HG02943 (cell line): ENCODE results near the gene ODAD2.
"Not testable (repeated sequence)": the region's sequence is repeated elsewhere in the genome, so short reads cannot be mapped to it uniquely, and the experiment has no call there.

ENCODE experiments used
- ATAC-seq: cut with Tn5 transposase; IDR thresholded peaks from one replicate; pipeline ENCODE4 v1.9.1; 2021; ENCODE audit warnings: mild to moderate bottlenecking, low read depth, moderate library complexity; ENCODE audit not compliant: unreplicated experiment

ODAD2 gene, protein sequence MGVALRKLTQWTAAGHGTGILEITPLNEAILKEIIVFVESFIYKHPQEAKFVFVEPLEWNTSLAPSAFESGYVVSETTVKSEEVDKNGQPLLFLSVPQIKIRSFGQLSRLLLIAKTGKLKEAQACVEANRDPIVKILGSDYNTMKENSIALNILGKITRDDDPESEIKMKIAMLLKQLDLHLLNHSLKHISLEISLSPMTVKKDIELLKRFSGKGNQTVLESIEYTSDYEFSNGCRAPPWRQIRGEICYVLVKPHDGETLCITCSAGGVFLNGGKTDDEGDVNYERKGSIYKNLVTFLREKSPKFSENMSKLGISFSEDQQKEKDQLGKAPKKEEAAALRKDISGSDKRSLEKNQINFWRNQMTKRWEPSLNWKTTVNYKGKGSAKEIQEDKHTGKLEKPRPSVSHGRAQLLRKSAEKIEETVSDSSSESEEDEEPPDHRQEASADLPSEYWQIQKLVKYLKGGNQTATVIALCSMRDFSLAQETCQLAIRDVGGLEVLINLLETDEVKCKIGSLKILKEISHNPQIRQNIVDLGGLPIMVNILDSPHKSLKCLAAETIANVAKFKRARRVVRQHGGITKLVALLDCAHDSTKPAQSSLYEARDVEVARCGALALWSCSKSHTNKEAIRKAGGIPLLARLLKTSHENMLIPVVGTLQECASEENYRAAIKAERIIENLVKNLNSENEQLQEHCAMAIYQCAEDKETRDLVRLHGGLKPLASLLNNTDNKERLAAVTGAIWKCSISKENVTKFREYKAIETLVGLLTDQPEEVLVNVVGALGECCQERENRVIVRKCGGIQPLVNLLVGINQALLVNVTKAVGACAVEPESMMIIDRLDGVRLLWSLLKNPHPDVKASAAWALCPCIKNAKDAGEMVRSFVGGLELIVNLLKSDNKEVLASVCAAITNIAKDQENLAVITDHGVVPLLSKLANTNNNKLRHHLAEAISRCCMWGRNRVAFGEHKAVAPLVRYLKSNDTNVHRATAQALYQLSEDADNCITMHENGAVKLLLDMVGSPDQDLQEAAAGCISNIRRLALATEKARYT

DNA sequence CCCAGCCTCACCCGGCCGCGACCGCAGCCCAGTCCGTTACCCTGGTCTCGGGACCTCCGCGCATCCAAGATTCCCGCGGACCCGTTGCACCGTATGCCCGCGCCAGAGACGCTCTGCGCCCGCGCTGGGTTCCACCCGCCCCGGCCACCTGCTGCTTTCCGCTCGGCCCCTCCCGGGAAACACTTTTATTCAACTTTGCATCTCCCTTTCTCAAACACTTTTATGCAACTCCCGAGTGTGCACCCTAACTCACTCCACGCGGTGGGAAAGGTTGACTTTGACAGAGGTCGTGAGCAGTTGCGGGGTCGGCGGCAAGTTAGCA, at the start of gene ODAD2:
Gene ODAD2 (minus strand): TSS at position 126 of the 322 bp plus-strand sequence. CDS start 3,937 bp downstream, outside the sequence.
- ATAC-seq = no peak

DNA sequence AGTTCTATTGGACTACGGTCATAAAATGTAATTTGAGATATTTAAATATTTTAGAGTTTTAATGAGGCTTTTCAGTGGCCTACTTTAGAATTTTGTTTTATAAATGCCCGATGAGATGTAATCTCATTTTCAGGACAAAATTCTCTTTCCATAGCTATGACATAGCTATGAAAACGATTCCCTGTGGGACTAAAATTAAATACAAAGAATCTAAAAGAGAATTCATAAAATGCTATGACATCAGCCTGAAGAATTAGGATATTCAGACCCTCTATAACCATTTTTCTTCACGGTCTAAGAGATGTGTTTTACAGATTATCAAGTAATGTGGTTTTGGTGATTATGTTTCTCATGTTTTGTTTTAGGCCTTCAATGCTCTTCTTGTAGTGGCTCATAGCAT, 48.2 kb upstream of the ODAD2 start:
- ATAC-seq = no peak

- ATAC-seq = no peak
Measured at GRCh38 chr10:28046579-28046978, 47.7 kb upstream of the ODAD2 start.

DNA sequence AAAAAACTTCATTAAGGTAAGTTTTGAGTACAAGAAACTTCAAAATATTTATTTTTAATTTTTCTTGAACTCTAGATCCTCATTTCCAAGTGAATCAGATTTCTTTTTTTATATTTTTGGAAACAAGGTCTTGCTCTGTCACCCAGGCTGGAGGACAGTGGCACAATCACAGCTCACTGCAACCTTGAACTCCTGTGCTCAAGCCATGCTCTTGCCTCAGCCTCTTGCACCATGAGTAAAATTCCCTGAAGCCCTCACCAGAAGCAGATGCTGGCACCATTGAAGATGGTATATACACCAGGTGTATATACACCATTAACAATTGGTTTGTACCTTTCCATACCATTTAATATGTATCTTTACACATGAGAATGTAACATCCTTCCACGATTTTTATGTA, 45.1 kb upstream of the ODAD2 start:
- no peak for ATAC-seq

- no peak for ATAC-seq
Measured at GRCh38 chr10:28036587-28036986, 37.7 kb upstream of the ODAD2 start.

GRCh38 chr10:28020993-28021982, 22.4 kb upstream of the ODAD2 start:
- ATAC-seq = no peak

DNA sequence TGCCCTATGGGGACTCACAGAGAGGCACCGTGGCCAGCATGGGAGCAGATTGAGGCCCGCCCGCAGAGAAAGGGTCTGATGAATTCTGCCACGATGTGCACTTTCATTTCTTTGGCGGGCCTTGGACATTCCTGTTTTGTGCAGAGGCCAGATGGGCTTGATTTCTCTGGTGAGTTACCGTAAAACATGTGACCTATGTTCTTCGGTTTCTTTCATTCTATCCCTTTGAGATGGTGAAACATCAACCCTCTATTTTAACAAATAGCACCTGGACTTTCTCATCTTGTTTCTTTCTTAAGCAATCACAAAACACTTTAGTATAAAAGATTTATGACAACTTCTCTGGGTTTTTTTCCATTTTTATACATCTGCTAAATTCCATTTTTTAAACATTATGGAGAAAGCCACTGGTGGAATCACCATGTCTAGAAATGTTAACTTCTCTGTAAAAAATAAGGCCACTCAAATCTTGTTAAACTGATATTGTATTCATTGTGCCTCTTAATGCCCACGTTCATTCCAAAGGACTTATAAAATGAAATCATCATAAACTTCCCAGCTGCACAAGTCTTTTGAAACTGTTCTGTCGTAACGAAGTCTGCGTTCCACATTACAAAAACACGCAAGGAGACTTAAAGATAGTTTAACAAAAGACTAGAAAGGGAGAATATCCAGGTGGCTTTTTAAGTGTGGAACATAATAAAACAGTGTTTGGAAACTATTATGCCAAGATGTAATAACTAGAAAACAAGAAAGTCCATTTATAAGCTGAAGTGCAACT, 21.4 kb upstream of the ODAD2 start:
- ATAC-seq = no peak

DNA sequence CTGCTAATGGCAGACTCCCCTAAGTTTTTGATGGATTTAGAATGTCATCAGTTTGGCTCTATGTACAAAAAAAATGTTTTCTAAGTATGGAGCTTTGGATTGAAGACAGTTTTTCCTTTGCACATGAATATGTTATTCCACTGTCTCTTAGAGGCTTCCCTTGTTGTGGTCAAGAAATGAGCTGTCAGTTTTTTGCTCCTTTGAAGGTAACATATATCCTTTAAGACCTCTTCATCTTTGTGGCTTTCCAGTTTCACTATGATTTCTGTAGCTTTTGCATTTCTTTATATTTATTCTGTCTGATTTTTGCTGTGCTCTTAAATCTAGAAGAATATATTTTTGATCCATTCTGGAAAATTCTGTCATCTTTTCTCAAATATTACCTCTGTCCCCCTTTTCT, 15.8 kb upstream of the ODAD2 start:
- no peak for ATAC-seq

DNA sequence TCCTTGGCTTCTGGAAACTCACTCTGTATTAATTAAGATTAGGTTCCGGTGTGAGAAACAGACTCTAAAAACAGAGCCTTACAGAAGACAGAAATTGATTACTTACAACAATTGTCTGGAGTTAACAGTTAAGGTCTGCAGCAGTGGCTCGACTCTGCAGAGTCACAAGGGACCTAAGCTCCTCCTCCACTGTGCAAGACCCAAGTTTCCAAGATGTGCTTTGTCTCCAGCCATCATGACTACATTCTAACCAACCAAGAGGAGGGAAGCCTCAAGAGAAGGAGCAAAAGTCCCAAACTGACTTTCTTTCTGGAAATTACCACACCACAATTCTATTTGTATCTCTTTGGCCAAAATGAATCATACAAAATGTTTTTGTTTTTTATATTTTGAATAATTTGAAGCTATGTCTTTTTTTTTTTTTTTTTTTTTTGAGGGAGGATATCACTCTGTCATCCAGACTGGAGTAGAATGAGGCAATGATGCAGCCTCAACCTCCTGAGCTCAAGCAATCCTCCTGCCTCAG, 14.2 kb upstream of the ODAD2 start:
- no peak for ATAC-seq

GRCh38 chr10:28010821-28011220, 11.9 kb upstream of the ODAD2 start:
- no peak for ATAC-seq

- ATAC-seq = no peak
Measured at GRCh38 chr10:28008054-28008453, 9.2 kb upstream of the ODAD2 start.

DNA sequence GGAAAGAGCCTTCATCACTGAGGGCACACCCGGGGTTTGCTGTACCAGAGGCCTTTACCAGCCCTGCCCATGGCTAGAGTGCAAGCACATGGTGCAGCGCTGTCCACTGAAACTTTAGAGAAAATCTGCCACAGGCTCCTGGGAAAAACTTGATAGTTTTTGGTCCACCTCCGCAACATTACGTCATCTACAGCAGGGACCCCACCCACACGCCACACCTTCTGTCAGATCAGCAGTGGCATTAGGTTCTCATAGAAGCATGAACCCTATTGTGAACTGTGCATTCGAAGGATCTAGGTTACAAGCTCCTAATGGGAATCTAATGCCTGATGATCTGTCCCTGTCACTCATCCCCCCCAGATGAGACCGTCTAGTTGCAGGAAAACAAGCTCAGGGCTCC, 2.5 kb upstream of the ODAD2 start:
- ATAC-seq = no peak

DNA sequence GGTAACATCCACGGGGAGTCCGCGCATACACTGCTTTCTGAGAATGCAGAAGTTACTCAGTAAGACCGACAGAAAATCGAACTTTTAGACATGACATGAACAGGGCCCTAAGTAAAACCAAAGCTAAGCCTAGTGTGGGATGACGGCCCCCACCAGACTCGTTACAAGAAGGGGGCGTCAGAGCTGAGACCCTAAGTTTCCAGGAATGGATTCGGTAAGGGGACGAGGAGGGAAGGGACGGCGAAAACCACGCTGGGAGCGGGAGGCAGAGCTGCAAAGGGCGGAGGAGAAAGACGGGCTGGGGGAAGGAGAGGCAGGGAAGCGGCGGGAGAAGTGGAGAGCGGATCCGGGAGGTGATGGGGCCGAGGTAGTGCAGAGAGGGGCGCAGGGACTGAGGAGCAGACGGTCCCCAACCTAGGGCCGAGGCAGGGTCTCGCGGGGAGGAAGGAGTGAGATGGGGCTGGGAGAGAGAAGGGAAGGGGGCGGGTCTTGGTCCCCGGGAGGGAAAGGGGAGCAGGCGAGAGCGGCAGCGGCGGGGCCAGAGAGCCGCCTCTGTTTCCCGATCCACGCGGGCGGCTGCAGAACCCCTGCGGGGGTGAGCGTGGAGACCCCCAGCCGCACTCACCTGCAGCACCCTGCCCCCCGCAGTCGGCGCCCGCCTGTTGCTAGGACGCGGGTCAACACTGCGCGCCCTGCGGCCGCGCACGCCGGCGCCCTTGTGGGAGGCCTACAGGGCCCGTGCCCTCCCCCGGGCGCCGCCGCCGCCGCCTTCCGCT, 513 bp downstream of the ODAD2 start:
- ATAC-seq = no peak

DNA sequence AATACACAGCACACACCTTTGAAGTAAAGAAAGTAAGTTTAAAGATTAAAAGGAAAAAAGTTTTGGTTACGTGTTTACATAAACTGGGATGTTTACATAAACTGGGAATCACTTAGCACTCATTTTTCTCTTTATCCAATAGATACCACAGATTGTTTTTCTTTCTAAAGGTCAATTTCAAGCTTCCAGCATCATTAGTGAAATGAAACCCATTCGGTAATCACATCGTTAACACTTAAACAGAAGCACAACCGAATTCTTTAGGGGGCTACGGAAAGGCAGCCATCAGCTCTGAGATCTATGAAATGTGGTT, 1.1 kb downstream of the ODAD2 start:
- no peak for ATAC-seq

- ATAC-seq = no peak
Measured at GRCh38 chr10:27995311-27995710, 3.6 kb downstream of the ODAD2 start.

DNA sequence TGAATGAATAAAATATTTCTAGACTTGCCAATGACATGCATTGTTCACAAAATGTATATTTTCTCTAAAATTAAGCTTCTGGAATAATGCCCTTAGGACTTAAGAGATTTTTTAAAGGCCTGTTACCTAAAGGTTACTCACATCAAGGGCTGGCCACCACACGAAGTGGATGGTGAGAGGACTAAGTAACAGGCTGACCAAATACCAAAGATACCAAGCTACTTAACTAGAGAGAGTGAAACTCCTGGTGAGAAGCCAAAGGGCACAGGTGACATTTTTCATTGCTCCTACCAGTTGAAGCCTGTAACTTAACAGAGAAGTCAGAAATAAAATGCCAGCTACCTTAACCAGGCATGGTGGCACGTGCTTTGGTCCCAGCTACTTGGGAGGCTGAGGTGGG, 9.5 kb downstream of the ODAD2 start:
- not testable (repeated sequence) for ATAC-seq

- no peak for ATAC-seq
Measured at GRCh38 chr10:27986821-27987220, 12.1 kb downstream of the ODAD2 start.

DNA sequence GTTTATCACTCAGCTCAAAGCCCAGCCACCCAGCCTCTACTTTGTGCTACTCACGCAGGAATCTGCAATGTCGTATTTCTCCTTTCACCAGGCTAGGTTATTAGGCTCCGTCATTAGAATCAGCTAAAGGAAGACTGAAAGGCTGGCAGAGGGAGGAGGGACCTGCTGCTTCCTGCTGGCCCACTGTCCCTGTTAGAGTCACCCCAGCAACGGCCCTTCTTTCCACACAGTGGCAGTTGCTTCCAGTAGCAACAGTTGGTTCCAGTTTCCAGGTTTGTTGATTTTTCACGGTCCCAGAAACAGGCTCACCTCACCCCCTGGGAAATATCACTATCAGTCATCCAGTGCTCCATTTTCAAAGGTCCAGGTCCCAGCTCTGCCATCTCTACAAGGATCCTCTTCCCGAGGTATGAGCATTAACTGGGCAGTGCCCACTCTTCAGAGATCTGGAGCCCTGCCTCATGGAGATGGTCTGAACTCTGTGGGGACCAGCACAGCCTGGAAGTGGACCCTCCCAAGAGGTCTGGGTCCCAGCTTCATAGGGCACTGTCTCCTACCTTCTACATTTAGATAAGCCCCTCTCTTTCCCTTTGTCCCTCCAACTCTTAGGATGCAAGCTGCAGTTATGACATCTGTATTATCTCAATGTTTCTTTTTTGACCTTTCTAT, 15.9 kb downstream of the ODAD2 start:
- ATAC-seq = no peak
